Measurements from ENCODE around the gene MYBBP1A.

The MYBBP1A gene

GRCh38 chr17:4499431-4500190 is 55.6 kb downstream of the MYBBP1A start:
- no peak for DNase-seq (ENCODE audit: low spot score)

- peak; percentile 84 for DNase-seq (ENCODE audit: low spot score)
These were observed 56.5 kb downstream of the MYBBP1A start, which contains the start of gene SPNS2 for GRCh38 chr17:4498461-4499397. Gene SPNS2, plus strand, starts transcription at chr17:4498881. Its CDS starts 167 bp downstream, at chr17:4499048.

- DNase-seq (ENCODE audit: low spot score), result peak; percentile 21
These were observed 57.9 kb downstream of the MYBBP1A start for GRCh38 chr17:4497101-4497824.

GRCh38 chr17:4492721-4493561 is 62.2 kb downstream of the MYBBP1A start:
- no peak for DNase-seq (ENCODE audit: low spot score)

GRCh38 chr17:4490637-4491061 is 64.5 kb downstream of the MYBBP1A start:
- DNase-seq (ENCODE audit: low spot score), result no peak

- no peak for DNase-seq (ENCODE audit: low spot score)
These were observed 65.0 kb downstream of the MYBBP1A start for GRCh38 chr17:4490109-4490591.

- DNase-seq (ENCODE audit: low spot score), result no peak
These were observed 66.1 kb downstream of the MYBBP1A start for GRCh38 chr17:4488989-4489595.
